Thoracic aorta (tissue), 2 donors: ENCODE data around the gene LNX1. TPM values are rescaled to one million over a fixed set of nuclear protein-coding genes. Genes with fewer than 3 reads are reported as not detected.

ENCODE experiments used
- ATAC-seq: fragments of 150-250 bp; one replicate; pipeline ENCODE4 v1.8.0; 2017; ENCODE audit warnings: low read depth; ENCODE audit not compliant: insufficient number of reproducible peaks, low FRiP score
- DNase-seq: peaks from one replicate; pipeline ENCODE4 v3.0.0-alpha.2; 2020; ENCODE audit warnings: low spot score
- H3K27ac ChIP-seq, 2 donors: fragments of 200-600 bp; sonication (generic); 1 replicate in 1 of 2; 2 replicates in 1 of 2; pipeline ENCODE4 v1.5.1; 2016; ENCODE audit warnings: mild to moderate bottlenecking in 2 of 2, moderate library complexity in 2 of 2
- H3K27me3 ChIP-seq: fragments of 200-600 bp; sonication (generic); replicated peaks from 2 replicates; pipeline ENCODE4 v1.6.0; 2016; ENCODE audit warnings: mild to moderate bottlenecking; ENCODE audit not compliant: insufficient read depth
- H3K36me3 ChIP-seq: fragments of 200-600 bp; sonication (generic); one replicate; pipeline ENCODE4 v1.5.1; 2016
- H3K4me1 ChIP-seq, 2 donors: fragments of 200-600 bp; sonication (generic); 1 replicate in 1 of 2; 2 replicates in 1 of 2; pipeline versions ENCODE4 v1.5.1 to v1.6.0; 2016; ENCODE audit warnings: low read depth in 2 of 2, mild to moderate bottlenecking in 1 of 2; ENCODE audit not compliant: control insufficient read depth in 1 of 2
- H3K4me3 ChIP-seq: fragments of 200-600 bp; sonication (generic); 2 replicates; pipeline ENCODE4 v1.5.1; 2016; ENCODE audit warnings: mild to moderate bottlenecking
- H3K9me3 ChIP-seq: fragments of 200-600 bp; sonication (generic); 2 replicates; pipeline ENCODE4 v1.5.1; 2016
- total RNA-seq, 2 donors: library from RNA; depleted of rRNA; stranded (reverse); fragments of >200 nt; gene quantifications; one replicate each; pipeline versions ENCODE4 v1.1.0 to v1.2.3, GENCODE V29; 2016
- TF ChIP-seq, protein P1 (sequence below): fragments of 200-600 bp; sonication (generic); IDR thresholded peaks from one replicate; pipeline ENCODE4 v1.5.1; 2019; ENCODE audit warnings: antibody characterized with exemption

LNX1 gene
- total RNA-seq, 2 donors from 2014 or later: 12.6 to 24.1 TPM

DNA sequence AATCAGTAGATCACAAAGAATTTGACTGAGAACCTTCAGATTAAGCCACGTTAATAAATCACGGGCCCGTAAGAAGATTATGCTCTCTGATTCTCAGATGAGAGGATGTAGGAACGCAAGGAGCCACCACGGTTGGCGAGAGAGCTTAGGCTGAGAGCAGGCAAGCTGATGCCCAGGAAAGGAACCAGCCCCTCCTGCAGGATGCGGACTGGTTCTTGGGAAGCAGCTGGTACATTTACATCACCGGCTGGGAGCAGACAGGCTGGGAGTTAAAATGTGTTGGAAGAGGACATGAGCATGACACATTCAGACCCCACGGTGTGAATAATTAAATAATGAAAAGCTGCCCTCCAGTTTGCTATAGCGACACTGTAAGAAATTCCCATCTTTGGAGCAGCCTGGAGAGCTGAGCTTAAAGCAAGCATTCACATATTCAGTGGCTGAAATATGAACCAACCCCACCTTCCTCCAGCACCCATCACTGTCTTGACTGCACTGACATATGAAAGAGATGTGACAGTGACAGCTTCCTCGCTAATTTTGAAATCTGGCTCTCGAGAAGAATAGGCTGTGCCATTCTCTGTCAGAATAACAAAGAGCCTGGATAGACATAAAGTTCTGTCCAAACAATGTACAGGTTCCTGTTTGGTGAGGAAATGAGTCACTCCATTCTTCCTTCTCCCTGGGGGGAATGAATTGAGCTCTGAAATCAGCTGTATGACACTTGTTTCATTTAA lies 33.1 kb downstream of the LNX1 start:
- DNase-seq (peak; percentile 10), ATAC-seq (peak; percentile 87)
- no peaks in the 10 kb centered on the region for H3K9me3 ChIP-seq
- H3K4me1 ChIP-seq: peaks cover 5 to 47% of the 10 kb centered on the region in 2 donors
- TF ChIP-seq, protein P1, sequence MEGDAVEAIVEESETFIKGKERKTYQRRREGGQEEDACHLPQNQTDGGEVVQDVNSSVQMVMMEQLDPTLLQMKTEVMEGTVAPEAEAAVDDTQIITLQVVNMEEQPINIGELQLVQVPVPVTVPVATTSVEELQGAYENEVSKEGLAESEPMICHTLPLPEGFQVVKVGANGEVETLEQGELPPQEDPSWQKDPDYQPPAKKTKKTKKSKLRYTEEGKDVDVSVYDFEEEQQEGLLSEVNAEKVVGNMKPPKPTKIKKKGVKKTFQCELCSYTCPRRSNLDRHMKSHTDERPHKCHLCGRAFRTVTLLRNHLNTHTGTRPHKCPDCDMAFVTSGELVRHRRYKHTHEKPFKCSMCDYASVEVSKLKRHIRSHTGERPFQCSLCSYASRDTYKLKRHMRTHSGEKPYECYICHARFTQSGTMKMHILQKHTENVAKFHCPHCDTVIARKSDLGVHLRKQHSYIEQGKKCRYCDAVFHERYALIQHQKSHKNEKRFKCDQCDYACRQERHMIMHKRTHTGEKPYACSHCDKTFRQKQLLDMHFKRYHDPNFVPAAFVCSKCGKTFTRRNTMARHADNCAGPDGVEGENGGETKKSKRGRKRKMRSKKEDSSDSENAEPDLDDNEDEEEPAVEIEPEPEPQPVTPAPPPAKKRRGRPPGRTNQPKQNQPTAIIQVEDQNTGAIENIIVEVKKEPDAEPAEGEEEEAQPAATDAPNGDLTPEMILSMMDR: no peak
- H3K27ac ChIP-seq: peak overlapping the region; percentile 79
- no peaks in the 10 kb centered on the region for H3K27me3 ChIP-seq
- H3K36me3 ChIP-seq: no peaks in the 10 kb centered on the region
- peak overlapping the region; percentile 62 for H3K4me3 ChIP-seq

DNA sequence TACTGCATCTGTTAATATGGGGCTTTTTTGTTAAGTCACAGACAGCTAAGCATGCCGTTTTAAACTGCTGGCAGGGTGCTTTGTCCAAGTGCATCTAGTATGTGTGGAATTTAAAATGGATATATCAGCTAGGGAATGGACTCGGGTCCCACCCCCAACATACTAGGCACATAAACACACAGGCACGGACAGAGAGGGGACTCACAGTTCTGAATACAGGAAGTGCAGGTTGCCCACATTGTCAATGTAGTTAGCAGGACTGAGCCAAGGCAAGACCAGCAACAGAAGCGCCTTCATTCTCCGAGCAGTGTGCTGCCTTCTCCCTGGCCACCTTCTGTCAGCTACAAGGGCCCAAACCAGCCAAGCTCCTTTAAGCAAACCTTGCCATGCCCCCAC lies 33.6 kb downstream of the LNX1 start:
- TF ChIP-seq, protein P1: no peak
- no peaks in the 10 kb centered on the region for H3K27me3 ChIP-seq
- H3K27ac ChIP-seq: peak overlapping the region; percentile 79
- H3K4me3 ChIP-seq: peak overlapping the region; percentile 62
- DNase-seq (no peak), ATAC-seq (peak; percentile 26)
- no peaks in the 10 kb centered on the region for H3K9me3 ChIP-seq
- H3K36me3 ChIP-seq: no peaks in the 10 kb centered on the region
- H3K4me1 ChIP-seq: peaks cover 5 to 47% of the 10 kb centered on the region in 2 donors

DNA sequence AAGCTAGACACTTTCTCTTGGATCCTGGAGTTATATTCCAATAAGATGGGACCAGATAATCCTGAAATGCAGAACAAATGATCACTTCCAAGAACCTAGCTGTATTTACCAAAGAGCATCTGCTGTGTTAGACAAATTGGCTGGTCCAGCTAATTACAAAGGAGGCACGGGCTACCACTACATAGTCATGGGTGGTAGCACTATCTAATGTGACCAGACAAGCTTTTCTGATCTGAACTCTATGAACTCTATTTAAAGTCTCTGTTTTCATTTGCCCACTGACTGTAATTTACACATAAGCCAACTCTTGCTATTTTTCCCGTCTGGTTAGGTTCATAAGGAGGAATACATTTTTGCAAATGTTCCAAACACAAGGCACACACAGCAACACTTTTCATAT lies 34.6 kb downstream of the LNX1 start:
- TF ChIP-seq, protein P1: no peak

DNA sequence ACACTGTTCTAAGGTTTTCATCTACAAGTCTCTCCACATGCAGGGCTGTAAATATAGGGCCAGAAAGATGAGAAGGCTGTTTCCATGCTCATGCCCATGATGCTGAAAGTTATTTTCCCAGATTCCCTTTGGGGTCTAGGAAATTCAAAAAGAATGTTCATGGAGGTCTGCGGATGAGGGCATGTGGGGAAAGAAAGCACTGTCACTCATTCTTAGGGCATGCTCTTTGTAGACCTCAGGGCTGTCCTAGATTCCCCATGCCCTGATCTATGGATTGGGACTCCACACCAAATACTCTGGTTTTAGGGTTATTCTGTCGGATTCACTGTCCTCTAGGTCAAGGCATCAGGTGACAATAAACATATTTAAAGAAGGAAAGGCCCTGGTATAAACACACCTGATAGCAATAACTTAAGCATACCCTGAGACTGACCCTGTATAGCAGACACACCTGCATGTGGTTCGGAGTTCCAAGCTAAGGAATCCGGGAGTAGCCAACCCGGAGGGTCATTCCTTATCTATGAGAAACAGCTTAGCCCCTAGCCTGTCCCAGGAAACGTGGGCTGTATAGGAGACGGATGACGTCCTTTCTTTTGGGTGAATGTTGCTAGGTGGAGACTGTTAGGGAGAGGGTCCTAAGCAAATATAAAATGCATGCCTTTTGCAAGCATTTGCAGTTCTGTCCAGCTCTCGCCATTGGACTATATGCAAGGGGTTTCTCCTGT lies 37.6 kb downstream of the LNX1 start:
- Histone ChIP-seq H3K36me3 (no peaks in the 10 kb centered on the region), H3K4me3 (no peak overlapping the region), H3K27ac (no peak overlapping the region), H3K27me3 (no peaks in the 10 kb centered on the region), H3K4me1 (peaks cover 5 to 44% of the 10 kb centered on the region in 2 donors), H3K9me3 (no peaks in the 10 kb centered on the region)
- TF ChIP-seq, protein P1: no peak
- DNase-seq: no peak
- ATAC-seq: no peak

More for the DNA sequence above, 34.6 kb downstream of the LNX1 start:
- DNase-seq (no peak), ATAC-seq (no peak)
- Histone ChIP-seq H3K9me3 (no peaks in the 10 kb centered on the region), H3K27me3 (no peaks in the 10 kb centered on the region), H3K4me1 (peaks cover 5 to 47% of the 10 kb centered on the region in 2 donors), H3K36me3 (no peaks in the 10 kb centered on the region), H3K4me3 (peak overlapping the region; percentile 62), H3K27ac (no peak overlapping the region)

DNA sequence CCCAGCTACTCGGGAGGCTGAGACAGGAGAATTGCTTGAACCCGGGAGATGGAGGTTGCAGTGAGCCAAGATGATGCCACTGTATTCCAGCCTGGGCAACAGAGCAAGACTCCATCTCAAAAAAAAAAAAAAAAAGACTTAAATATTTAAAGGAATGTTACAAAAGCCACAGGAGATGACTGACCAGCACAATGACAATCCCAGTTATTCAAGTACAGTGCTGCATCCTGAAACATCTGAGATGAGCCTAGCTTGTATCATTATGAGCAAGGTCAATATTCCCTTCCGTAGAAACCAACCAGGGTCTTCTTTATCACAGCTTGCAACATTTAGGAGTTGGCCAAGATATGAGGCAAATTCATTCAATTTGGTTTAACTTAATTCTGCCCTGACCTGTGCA lies 38.6 kb downstream of the LNX1 start:
- no peaks in the 10 kb centered on the region for H3K9me3 ChIP-seq
- no peaks in the 10 kb centered on the region for H3K27me3 ChIP-seq
- no peak for ATAC-seq
- no peak overlapping the region for H3K4me3 ChIP-seq
- H3K36me3 ChIP-seq: no peaks in the 10 kb centered on the region
- no peak for DNase-seq
- peaks cover 11 to 38% of the 10 kb centered on the region in 2 donors for H3K4me1 ChIP-seq
- no peak overlapping the region for H3K27ac ChIP-seq
- TF ChIP-seq, protein P1: no peak
